ENCODE results near the gene RPS6KA2.
"Not testable (repeated sequence)": the region's sequence is repeated elsewhere in the genome, so short reads cannot be mapped to it uniquely, and the experiment has no call there.

The RPS6KA2 gene

GRCh38 chr6:166412156-166412910 is 214.7 kb downstream of the RPS6KA2 start:
- DNase-seq, result no peak

GRCh38 chr6:166411721-166412151 is 215.3 kb downstream of the RPS6KA2 start:
- DNase-seq, result no peak

- DNase-seq, result no peak
Measured at GRCh38 chr6:166411271-166411670, 215.8 kb downstream of the RPS6KA2 start.

GRCh38 chr6:166410426-166410935 is 216.6 kb downstream of the RPS6KA2 start:
- no peak for DNase-seq

- no peak for DNase-seq
Measured at GRCh38 chr6:166408936-166409755, 217.9 kb downstream of the RPS6KA2 start.

GRCh38 chr6:166406197-166406596 is 220.9 kb downstream of the RPS6KA2 start:
- no peak for DNase-seq

GRCh38 chr6:166405386-166405785 is 221.7 kb downstream of the RPS6KA2 start:
- DNase-seq, result no peak

GRCh38 chr6:166402582-166403277 is 224.3 kb downstream of the RPS6KA2 start:
- DNase-seq, result no peak

- DNase-seq, result peak; percentile 79
Measured at GRCh38 chr6:166400649-166401250, 226.3 kb downstream of the RPS6KA2 start.

- no peak for DNase-seq
Measured at GRCh38 chr6:166400181-166400580, 226.9 kb downstream of the RPS6KA2 start.

- no peak for DNase-seq
Measured at GRCh38 chr6:166398348-166398747, 228.7 kb downstream of the RPS6KA2 start.

- DNase-seq, result no peak
Measured at GRCh38 chr6:166397849-166398248, 229.2 kb downstream of the RPS6KA2 start.

GRCh38 chr6:166395778-166396177 is 231.3 kb downstream of the RPS6KA2 start:
- no peak for DNase-seq

- no peak for DNase-seq
Measured at GRCh38 chr6:166395351-166395750, 231.7 kb downstream of the RPS6KA2 start.

- DNase-seq, result no peak
Measured at GRCh38 chr6:166394036-166394892, 232.8 kb downstream of the RPS6KA2 start.

GRCh38 chr6:166393535-166393823 is 233.6 kb downstream of the RPS6KA2 start:
- DNase-seq, result no peak

GRCh38 chr6:166392755-166393534 is 234.1 kb downstream of the RPS6KA2 start:
- DNase-seq, result not testable (repeated sequence)

- no peak for DNase-seq
Measured at GRCh38 chr6:166389119-166389518, 237.9 kb downstream of the RPS6KA2 start.

- no peak for DNase-seq
Measured at GRCh38 chr6:166388290-166389004, 238.6 kb downstream of the RPS6KA2 start.

- DNase-seq, result no peak
Measured at GRCh38 chr6:166387642-166388289, 239.3 kb downstream of the RPS6KA2 start.
